MCF 10A (cell line): ENCODE results near the gene ALDH18A1. TPM values are rescaled to one million over a fixed set of nuclear protein-coding genes. Genes with fewer than 3 reads are reported as not detected.
A peak's percentile ranks its signal among the peaks of the same experiment; 100 is the strongest.

Experiments
- BruUV-seq: library from RNA; stranded (reverse); fragments of 400-500 nt; replicated peaks from 2 replicates; lab custom pipeline; 2021; lab: Mats Ljungman, UMichigan
- CTCF ChIA-PET: fragments of 300-600 bp; sonication (Branson Sonifier 250); formaldehyde crosslinking; extraction: SDS; loops from one replicate; lab custom pipeline; 2021; ENCODE audit warnings: antibody characterized with exemption, inconsistent platforms; lab: Yijun Ruan, JAX
- POLR2A ChIA-PET: fragments of 300-600, 350-650 bp; sonication (Branson Sonifier 250); formaldehyde crosslinking; extraction: SDS; loops from one replicate; lab custom pipeline; 2020; ENCODE audit warnings: antibody characterized with exemption, inconsistent platforms; lab: Yijun Ruan, JAX
- DNase-seq: peaks from one replicate; pipeline ENCODE4 v3.0.0-alpha.2; 2018; ENCODE audit not compliant: unreplicated experiment
- H3K27ac Mint-ChIP-seq: one replicate; pipeline ENCODE4 v1.8.0; 2022; ENCODE audit warnings: mild to moderate bottlenecking, low read depth, mixed read lengths; ENCODE audit not compliant: unreplicated experiment
- H3K27me3 Mint-ChIP-seq: one replicate; pipeline ENCODE4 v1.8.0; 2022; ENCODE audit warnings: mixed read lengths; ENCODE audit not compliant: insufficient read depth, unreplicated experiment
- H3K36me3 Mint-ChIP-seq: one replicate; pipeline ENCODE4 v1.8.0; 2022; ENCODE audit warnings: mild to moderate bottlenecking, moderate library complexity, mixed read lengths; ENCODE audit not compliant: insufficient read depth, unreplicated experiment
- H3K4me1 Mint-ChIP-seq: one replicate; pipeline ENCODE4 v1.8.0; 2022; ENCODE audit warnings: mixed read lengths; ENCODE audit not compliant: insufficient read depth, unreplicated experiment
- H3K4me3 Mint-ChIP-seq: one replicate; pipeline ENCODE4 v1.8.0; 2022; ENCODE audit warnings: mild to moderate bottlenecking, moderate library complexity, mixed read lengths; ENCODE audit not compliant: unreplicated experiment
- H3K9me3 Mint-ChIP-seq: one replicate; pipeline ENCODE4 v1.8.0; 2022; ENCODE audit warnings: mixed read lengths; ENCODE audit not compliant: unreplicated experiment
- CTCF ChIP-seq: fragments of 200-600 bp; IDR thresholded peaks from one replicate; pipeline ENCODE4 v1.8.0; 2022; ENCODE audit warnings: antibody characterized with exemption, mild to moderate bottlenecking; ENCODE audit not compliant: unreplicated experiment
- intact Hi-C: fragments of 100-400 bp; cut with micrococcal nuclease; formaldehyde crosslinking; loops from 2 replicates; pipeline ENCODE4 v1.14.1; 2022
- total RNA-seq: library from RNA; stranded (reverse); gene quantifications from 2 replicates; pipeline ENCODE4 v1.2.3, GENCODE V29; 2022

Gene ALDH18A1
- total RNA-seq, 1 experiment from 2014 or later = 91.0 TPM

GRCh38 chr10:95655571-95656290 lies 780 bp downstream of the ALDH18A1 start:
- BruUV-seq = no TSS peak
- DNase-seq = peak; percentile 21
- ChIA-PET POLR2A (interaction anchor here (1.2 to 1.5 kb wide), 4 partner anchors 9 to 32 kb away, joined by 3 to 6 read pairs (median 3); no protein-coding TSS in a partner anchor), CTCF (interaction anchor here (0.6 to 0.7 kb wide), 4 partner anchors 14 to 736 kb away, joined by 3 to 4 read pairs (median 4); no protein-coding TSS in a partner anchor)
- Mint-ChIP-seq H3K4me3 (peak overlapping the region; percentile 83), H3K4me1 (peaks cover 7% of the 10 kb centered on the region), H3K27me3 (no peaks in the 10 kb centered on the region), H3K9me3 (peaks cover 7% of the 10 kb centered on the region), H3K36me3 (peaks cover 30% of the 10 kb centered on the region), H3K27ac (peak overlapping the region; percentile 86)
- no peak for TF ChIP-seq CTCF
- intact Hi-C loops = no loop called here

GRCh38 chr10:95653895-95654294 lies 2.6 kb downstream of the ALDH18A1 start:
- ChIA-PET CTCF (interaction anchor here (1.2 to 1.5 kb wide), 2 partner anchors 223 to 279 kb away, joined by 4 to 5 read pairs; no protein-coding TSS in a partner anchor), POLR2A (interaction anchor here (1.1 kb wide), 1 partner anchor 18 kb away, joined by 4 read pairs; no protein-coding TSS in a partner anchor)
- no peak for DNase-seq
- Mint-ChIP-seq H3K4me3 (no peak overlapping the region), H3K36me3 (peaks cover 47% of the 10 kb centered on the region), H3K4me1 (peaks cover 7% of the 10 kb centered on the region), H3K9me3 (peaks cover 7% of the 10 kb centered on the region), H3K27ac (no peak overlapping the region), H3K27me3 (no peaks in the 10 kb centered on the region)
- BruUV-seq = no TSS peak
- intact Hi-C loops = no loop called here
- no peak for TF ChIP-seq CTCF

GRCh38 chr10:95651346-95652060 lies 5.0 kb downstream of the ALDH18A1 start:
- no peaks in the 10 kb centered on the region for H3K27me3 Mint-ChIP-seq
- ChIA-PET CTCF (interaction anchor here (0.6 to 3.2 kb wide), 4 partner anchors 42 to 288 kb away, joined by 3 to 16 read pairs (median 3); partner anchors contain the start of gene TCTN3), POLR2A (no interaction called here)
- no TSS peak for BruUV-seq
- peaks cover 66% of the 10 kb centered on the region for H3K36me3 Mint-ChIP-seq
- H3K9me3 Mint-ChIP-seq = peaks cover 7% of the 10 kb centered on the region
- no peak for DNase-seq
- no peak overlapping the region for H3K27ac Mint-ChIP-seq
- H3K4me1 Mint-ChIP-seq = peaks cover 7% of the 10 kb centered on the region
- intact Hi-C loops = no loop called here
- H3K4me3 Mint-ChIP-seq = no peak overlapping the region
- no peak for TF ChIP-seq CTCF

GRCh38 chr10:95650232-95650631 lies 6.3 kb downstream of the ALDH18A1 start:
- POLR2A ChIA-PET = interaction anchor here (0.7 to 1.1 kb wide), 4 partner anchors 9 to 438 kb away, joined by 3 read pairs; no protein-coding TSS in a partner anchor
- intact Hi-C loops = no loop called here
- Mint-ChIP-seq H3K36me3 (peaks cover 74% of the 10 kb centered on the region), H3K4me3 (no peak overlapping the region), H3K27me3 (no peaks in the 10 kb centered on the region), H3K27ac (no peak overlapping the region), H3K4me1 (peaks cover 2% of the 10 kb centered on the region), H3K9me3 (peaks cover 7% of the 10 kb centered on the region)
- CTCF ChIA-PET = interaction anchor here (0.6 to 3.2 kb wide), 6 partner anchors 17 to 842 kb away, joined by 3 to 16 read pairs (median 4); partner anchors contain the start of gene TCTN3
- TF ChIP-seq CTCF = no peak
- peak; percentile 7 for DNase-seq
- no TSS peak for BruUV-seq
